Measurements from ENCODE around the gene IFRD2. TPM values are rescaled to one million over a fixed set of nuclear protein-coding genes. Genes with fewer than 3 reads are reported as not detected.
"Not testable (repeated sequence)": the region's sequence is repeated elsewhere in the genome, so short reads cannot be mapped to it uniquely, and the experiment has no call there.

IFRD2 gene
- total and polyA plus RNA-seq, 3 experiments from 2014 or later: 66.8 to 192 (median 191) TPM

- peaks cover 28% of the 10 kb centered on the region for H3K27me3 ChIP-seq (ENCODE audit: insufficient read depth, low read length, poor library complexity, severe bottlenecking)
- peaks cover 27 to 35% of the 10 kb centered on the region in 2 donors for H3K27me3 Mint-ChIP-seq
- H3K4me3 Mint-ChIP-seq: peak overlapping the region in 6 of 7 donors; percentile 45 to 77 (median 72)
- H3K27ac Mint-ChIP-seq: peak overlapping the region in 7 of 8 donors; percentile 10 to 85 (median 63)
- H3K4me1 Mint-ChIP-seq: peaks cover 23 to 32% (median 24%) of the 10 kb centered on the region in 3 donors
- no peaks in the 10 kb centered on the region for H3K9me3 ChIP-seq (ENCODE audit: low read length)
- H3K36me3 Mint-ChIP-seq: no peaks in the 10 kb centered on the region
- peak overlapping the region; percentile 51 for H3K4me3 ChIP-seq (ENCODE audit: low read length)
- H3K27ac ChIP-seq (ENCODE audit: low read depth, low read length): no peak overlapping the region
- POLR2A ChIA-PET: no interaction called here
- no peaks in the 10 kb centered on the region for H3K9me3 Mint-ChIP-seq
- peaks cover 28% of the 10 kb centered on the region for H3K4me1 ChIP-seq (ENCODE audit: insufficient read depth, low read length)
- CTCF ChIA-PET: interaction anchor here (1.0 to 7.2 kb wide), 5 partner anchors 16 to 84 kb away, joined by 3 to 86 read pairs (median 16); no protein-coding TSS in a partner anchor
- peak; percentile 73 to 87 (median 83) for DNase-seq
- H3K36me3 ChIP-seq (ENCODE audit: insufficient read depth, low read length): no peaks in the 10 kb centered on the region
Measured at GRCh38 chr3:50272911-50273688, 19.1 kb downstream of the IFRD2 start.

GRCh38 chr3:50272538-50272910 lies 19.7 kb downstream of the IFRD2 start:
- H3K36me3 ChIP-seq (ENCODE audit: insufficient read depth, low read length); H3K4me3 ChIP-seq (ENCODE audit: low read length); H3K27ac ChIP-seq (ENCODE audit: low read depth, low read length); H3K36me3 Mint-ChIP-seq; H3K9me3 Mint-ChIP-seq; DNase-seq; H3K9me3 ChIP-seq (ENCODE audit: low read length); POLR2A ChIA-PET: not testable (repeated sequence)
- peak overlapping the region in 3 of 8 donors; percentile 33 to 85 (median 66) for H3K27ac Mint-ChIP-seq
- peak overlapping the region in 2 of 7 donors; percentile 45 to 74 for H3K4me3 Mint-ChIP-seq
- H3K27me3 Mint-ChIP-seq: peaks cover 24 to 35% of the 10 kb centered on the region in 2 donors
- Histone ChIP-seq H3K4me1 (ENCODE audit: insufficient read depth, low read length) (peaks cover 28% of the 10 kb centered on the region), H3K27me3 (ENCODE audit: insufficient read depth, low read length, poor library complexity, severe bottlenecking) (peaks cover 28% of the 10 kb centered on the region)
- CTCF ChIA-PET: interaction anchor here (0.9 to 7.2 kb wide), 6 partner anchors 13 to 83 kb away, joined by 3 to 86 read pairs (median 10); no protein-coding TSS in a partner anchor
- peaks cover 23 to 32% (median 24%) of the 10 kb centered on the region in 3 donors for H3K4me1 Mint-ChIP-seq

GRCh38 chr3:50271314-50271936 lies 20.8 kb downstream of the IFRD2 start:
- H3K27ac Mint-ChIP-seq: peak overlapping the region in 2 of 8 donors; percentile 48 to 64

GRCh38 chr3:50270422-50271224 lies 21.6 kb downstream of the IFRD2 start:
- POLR2A ChIA-PET: no interaction called here
- Mint-ChIP-seq H3K27me3 (peaks cover 19 to 30% of the 10 kb centered on the region in 2 donors), H3K4me3 (no peak overlapping the region), H3K36me3 (no peaks in the 10 kb centered on the region), H3K27ac (no peak overlapping the region), H3K9me3 (no peaks in the 10 kb centered on the region), H3K4me1 (peaks cover 19 to 26% (median 20%) of the 10 kb centered on the region in 3 donors)
- Histone ChIP-seq H3K4me1 (ENCODE audit: insufficient read depth, low read length) (peaks cover 25% of the 10 kb centered on the region), H3K27me3 (ENCODE audit: insufficient read depth, low read length, poor library complexity, severe bottlenecking) (peaks cover 22% of the 10 kb centered on the region), H3K36me3 (ENCODE audit: insufficient read depth, low read length) (no peaks in the 10 kb centered on the region), H3K27ac (ENCODE audit: low read depth, low read length) (no peak overlapping the region), H3K4me3 (ENCODE audit: low read length) (no peak overlapping the region), H3K9me3 (ENCODE audit: low read length) (no peaks in the 10 kb centered on the region)
- no peak for DNase-seq
- CTCF ChIA-PET: interaction anchor here (0.8 to 7.2 kb wide), 5 partner anchors 10 to 76 kb away, joined by 4 to 86 read pairs (median 16); no protein-coding TSS in a partner anchor

More at GRCh38 chr3:50271314-50271936, 20.8 kb downstream of the IFRD2 start:
- H3K27ac ChIP-seq (ENCODE audit: low read depth, low read length): no peak overlapping the region
- Mint-ChIP-seq H3K4me1 (peaks cover 23 to 32% (median 24%) of the 10 kb centered on the region in 3 donors), H3K36me3 (no peaks in the 10 kb centered on the region), H3K4me3 (no peak overlapping the region), H3K27me3 (peaks cover 24 to 35% of the 10 kb centered on the region in 2 donors), H3K9me3 (no peaks in the 10 kb centered on the region)
- POLR2A ChIA-PET: no interaction called here
- peaks cover 28% of the 10 kb centered on the region for H3K4me1 ChIP-seq (ENCODE audit: insufficient read depth, low read length)
- no peaks in the 10 kb centered on the region for H3K9me3 ChIP-seq (ENCODE audit: low read length)
- no peak for DNase-seq
- no peaks in the 10 kb centered on the region for H3K36me3 ChIP-seq (ENCODE audit: insufficient read depth, low read length)
- no peak overlapping the region for H3K4me3 ChIP-seq (ENCODE audit: low read length)
- CTCF ChIA-PET: interaction anchor here (0.8 to 7.2 kb wide), 8 partner anchors 11 to 82 kb away, joined by 3 to 86 read pairs (median 4); partner anchors contain the start of gene GNAI2
- peaks cover 22% of the 10 kb centered on the region for H3K27me3 ChIP-seq (ENCODE audit: insufficient read depth, low read length, poor library complexity, severe bottlenecking)

GRCh38 chr3:50269977-50270413 lies 22.2 kb downstream of the IFRD2 start:
- no peak overlapping the region for H3K4me3 ChIP-seq (ENCODE audit: low read length)
- Mint-ChIP-seq H3K9me3 (no peaks in the 10 kb centered on the region), H3K4me1 (peaks cover 14 to 20% (median 16%) of the 10 kb centered on the region in 3 donors), H3K27ac (no peak overlapping the region), H3K4me3 (no peak overlapping the region), H3K27me3 (peaks cover 13 to 24% of the 10 kb centered on the region in 2 donors), H3K36me3 (no peaks in the 10 kb centered on the region)
- ChIA-PET CTCF (interaction anchor here (2.7 to 7.2 kb wide), 2 partner anchors 44 to 76 kb away, joined by 22 to 86 read pairs; no protein-coding TSS in a partner anchor), POLR2A (no interaction called here)
- H3K4me1 ChIP-seq (ENCODE audit: insufficient read depth, low read length): peaks cover 18% of the 10 kb centered on the region
- no peak overlapping the region for H3K27ac ChIP-seq (ENCODE audit: low read depth, low read length)
- DNase-seq: no peak
- H3K27me3 ChIP-seq (ENCODE audit: insufficient read depth, low read length, poor library complexity, severe bottlenecking): peaks cover 20% of the 10 kb centered on the region
- H3K9me3 ChIP-seq (ENCODE audit: low read length): no peaks in the 10 kb centered on the region
- H3K36me3 ChIP-seq (ENCODE audit: insufficient read depth, low read length): no peaks in the 10 kb centered on the region

GRCh38 chr3:50269460-50269859 lies 22.8 kb downstream of the IFRD2 start:
- Mint-ChIP-seq H3K4me3 (no peak overlapping the region), H3K36me3 (no peaks in the 10 kb centered on the region), H3K27ac (no peak overlapping the region), H3K4me1 (peaks cover 10 to 15% (median 13%) of the 10 kb centered on the region in 3 donors), H3K9me3 (no peaks in the 10 kb centered on the region), H3K27me3 (peaks cover 9 to 19% of the 10 kb centered on the region in 2 donors)
- Histone ChIP-seq H3K4me1 (ENCODE audit: insufficient read depth, low read length) (peaks cover 13% of the 10 kb centered on the region), H3K27ac (ENCODE audit: low read depth, low read length) (no peak overlapping the region), H3K9me3 (ENCODE audit: low read length) (no peaks in the 10 kb centered on the region), H3K36me3 (ENCODE audit: insufficient read depth, low read length) (no peaks in the 10 kb centered on the region), H3K4me3 (ENCODE audit: low read length) (no peak overlapping the region), H3K27me3 (ENCODE audit: insufficient read depth, low read length, poor library complexity, severe bottlenecking) (peaks cover 14% of the 10 kb centered on the region)
- no peak for DNase-seq
- ChIA-PET POLR2A (no interaction called here), CTCF (interaction anchor here (7.2 kb wide), 1 partner anchor 75 kb away, joined by 86 read pairs; no protein-coding TSS in a partner anchor)

GRCh38 chr3:50268703-50269451 lies 23.4 kb downstream of the IFRD2 start, which contains the start of gene SEMA3B:
Gene SEMA3B, plus strand, starts transcription at chr3:50269147. Its CDS starts 94 bp downstream, at chr3:50269241.
- no peaks in the 10 kb centered on the region for H3K36me3 ChIP-seq (ENCODE audit: insufficient read depth, low read length)
- POLR2A ChIA-PET: no interaction called here
- peak within 1 kb of the TSS in 1 of 8 donors; percentile 75 for H3K27ac Mint-ChIP-seq

More at GRCh38 chr3:50268703-50269451, 23.4 kb downstream of the IFRD2 start, which contains the start of gene SEMA3B:
- Mint-ChIP-seq H3K36me3 (no peaks in the 10 kb centered on the region), H3K4me3 (no peak within 1 kb of the TSS), H3K27me3 (peaks cover 4 to 13% of the 10 kb centered on the region in 2 donors), H3K4me1 (peaks cover 5 to 9% (median 8%) of the 10 kb centered on the region in 3 donors), H3K9me3 (no peaks in the 10 kb centered on the region)
- H3K4me1 ChIP-seq (ENCODE audit: insufficient read depth, low read length): peaks cover 7% of the 10 kb centered on the region
- CTCF ChIA-PET: interaction anchor here (1.2 to 1.5 kb wide), 2 partner anchors 9 to 77 kb away, joined by 4 to 6 read pairs; partner anchors contain the start of gene GNAT1
- H3K27me3 ChIP-seq (ENCODE audit: insufficient read depth, low read length, poor library complexity, severe bottlenecking): peaks cover 9% of the 10 kb centered on the region
- DNase-seq: no peak
- no peak within 1 kb of the TSS for H3K4me3 ChIP-seq (ENCODE audit: low read length)
- no peak within 1 kb of the TSS for H3K27ac ChIP-seq (ENCODE audit: low read depth, low read length)
- H3K9me3 ChIP-seq (ENCODE audit: low read length): no peaks in the 10 kb centered on the region

Data from CD8-positive, alpha-beta memory T cell (primary cell).